Embryonic facial prominence (tissue), 1 donor: Measurements from ENCODE around the gene KIF15.

Source experiments
- DNase-seq: peaks from one replicate; pipeline ENCODE4 v3.0.0-alpha.2; 2016; ENCODE audit errors: extremely low spot score

The KIF15 gene

DNA sequence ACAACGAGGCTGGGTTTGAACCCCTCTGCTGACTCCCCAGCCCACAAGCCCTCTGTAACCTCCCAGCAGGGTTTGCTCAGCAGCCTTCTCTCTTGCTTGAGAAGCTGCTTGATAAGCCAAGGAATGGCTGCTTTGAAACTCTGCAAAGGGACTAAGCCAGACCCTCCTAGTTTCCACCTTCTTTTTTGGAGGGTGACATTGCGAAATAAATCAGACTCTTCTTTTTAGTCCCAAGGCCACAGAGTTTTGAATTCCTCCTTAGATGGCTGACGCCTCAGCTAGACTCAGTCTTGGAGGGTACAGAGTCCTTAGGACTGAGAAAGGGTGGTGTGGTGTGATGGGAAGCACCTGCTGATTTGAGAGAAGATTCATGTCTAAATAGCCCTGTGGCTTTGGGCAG lies 114.0 kb downstream of the KIF15 start:
- no peak for DNase-seq

DNA sequence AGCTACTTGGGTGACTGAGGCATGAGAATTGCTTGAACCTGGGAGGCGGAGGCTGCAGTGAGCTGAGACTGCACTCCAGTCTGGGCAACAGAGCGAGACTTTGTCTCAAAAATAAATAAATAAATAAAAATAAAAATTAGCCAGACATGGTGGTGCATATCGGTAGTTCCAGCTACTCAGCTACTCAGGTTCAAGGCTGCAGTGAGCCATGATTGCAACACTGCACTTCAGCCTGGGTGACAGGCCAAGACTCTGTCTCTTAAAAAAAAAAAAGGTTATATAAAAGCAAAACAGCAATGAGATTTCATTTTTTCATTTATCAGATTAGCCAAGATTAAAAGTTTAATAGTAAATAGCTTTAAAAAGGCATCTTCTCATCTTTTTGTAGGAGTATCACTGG lies 115.7 kb downstream of the KIF15 start:
- no peak for DNase-seq

DNA sequence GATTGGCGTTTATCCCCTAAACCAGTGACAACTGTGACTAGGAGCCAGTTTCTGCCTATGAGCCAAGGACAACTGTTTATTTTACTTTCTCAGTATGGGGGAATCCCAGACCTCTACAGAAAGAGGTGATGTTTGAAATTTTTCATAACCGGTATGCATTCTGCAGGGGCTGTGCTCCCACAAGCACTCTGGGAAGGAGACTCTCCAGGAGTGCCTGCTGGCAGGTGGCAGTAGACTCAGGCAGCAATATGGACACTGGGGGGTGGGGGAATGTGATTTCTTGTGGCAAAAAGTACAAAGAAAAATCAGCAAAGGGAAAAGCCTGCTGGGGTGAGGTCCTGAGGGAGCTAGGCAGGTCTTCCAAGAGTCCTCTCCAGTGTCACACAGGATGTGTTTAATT lies 118.7 kb downstream of the KIF15 start:
- DNase-seq: no peak

DNA sequence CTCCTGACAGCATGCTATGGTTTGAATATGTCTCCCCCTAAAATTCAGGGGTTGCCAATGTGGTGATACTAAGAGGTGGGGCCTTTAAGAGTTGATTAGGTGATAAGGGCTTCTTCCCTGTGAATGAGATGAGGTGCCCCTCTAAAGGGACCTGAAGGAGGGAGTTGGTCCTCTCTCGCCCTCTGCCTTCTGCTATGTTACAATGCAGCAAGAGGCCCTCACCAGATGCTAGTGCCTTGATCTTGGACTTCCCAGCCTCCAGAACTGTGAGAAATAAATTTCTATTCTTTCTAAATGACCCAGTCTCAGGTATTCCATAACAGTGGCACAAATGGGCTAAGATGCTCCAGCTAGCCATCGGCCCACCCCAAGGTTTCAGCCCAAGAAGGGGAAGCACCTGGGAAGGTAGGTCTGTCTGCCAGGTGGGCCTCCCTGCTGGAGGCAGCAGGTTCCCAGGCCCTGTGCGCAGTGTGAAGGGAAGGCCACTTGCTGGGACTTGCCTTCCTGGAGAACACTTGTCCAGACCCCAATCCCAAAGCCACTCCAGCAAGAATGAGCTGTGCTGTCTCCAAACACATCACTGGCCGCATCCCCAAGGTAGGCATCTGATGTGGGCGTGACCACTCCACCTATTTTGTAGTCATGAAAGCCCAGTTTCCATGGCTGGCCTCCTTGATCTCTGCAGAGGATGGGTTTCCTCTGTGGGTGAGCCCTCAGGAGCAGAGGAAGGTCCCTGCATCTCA lies 121.8 kb downstream of the KIF15 start:
- no peak for DNase-seq

DNA sequence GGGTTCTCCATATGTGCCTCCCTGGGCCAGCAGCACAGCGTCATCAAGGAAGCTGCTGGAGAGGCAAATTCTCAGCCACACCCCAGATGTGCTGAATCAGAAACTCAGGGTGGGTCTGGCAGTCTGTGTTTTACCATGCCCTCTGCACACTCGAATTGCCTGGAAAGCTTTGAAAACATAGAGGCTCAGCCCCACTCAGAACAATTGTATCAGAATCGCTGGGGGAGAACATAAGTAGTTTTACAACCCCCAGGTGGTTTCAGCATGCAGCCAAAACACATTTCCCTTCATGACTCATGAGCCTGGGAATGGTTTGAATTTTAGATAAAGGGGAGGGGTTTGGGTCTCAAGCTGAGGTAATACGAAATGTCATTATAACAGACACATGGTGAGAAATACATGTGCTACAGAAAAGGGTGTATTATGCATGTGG lies 122.4 kb downstream of the KIF15 start:
- DNase-seq: peak; percentile 49

DNA sequence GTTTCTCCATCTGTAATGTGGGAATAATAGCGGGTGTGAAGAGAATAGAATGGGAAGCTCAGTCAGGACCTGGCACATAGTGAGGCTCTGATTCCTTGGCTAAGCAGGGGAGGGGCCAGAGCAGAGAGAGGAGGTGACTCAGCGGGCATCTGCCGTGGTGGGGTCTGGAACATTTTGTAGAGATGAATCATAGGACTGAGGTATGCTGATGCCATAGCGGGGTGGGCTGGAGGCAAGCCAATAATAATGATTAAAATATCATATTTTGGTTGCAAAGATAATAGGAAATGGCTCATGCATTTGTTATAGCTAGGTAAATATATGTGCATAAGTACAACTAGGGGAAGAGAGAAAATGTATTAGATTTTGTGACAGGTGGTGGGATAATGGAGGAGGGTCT lies 124.0 kb downstream of the KIF15 start:
- DNase-seq: no peak

DNA sequence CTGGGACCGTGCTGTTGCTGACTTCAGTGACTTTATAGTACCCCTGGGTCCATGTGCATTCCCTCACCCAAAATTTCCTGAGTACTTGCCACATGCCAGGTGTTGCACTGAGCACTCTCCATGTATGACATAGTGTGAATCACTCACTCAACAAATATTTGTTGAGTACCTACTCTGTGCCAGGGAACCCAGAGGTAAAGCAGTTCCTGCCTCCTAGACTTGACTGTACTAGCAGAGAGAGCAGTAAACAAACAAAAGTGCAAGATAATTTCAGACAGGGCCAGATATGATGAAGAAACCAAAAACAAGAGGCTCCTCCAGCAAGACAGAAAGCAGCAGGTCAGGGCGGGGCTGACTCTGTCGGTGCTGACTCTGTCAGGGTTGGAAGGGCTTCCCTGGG lies 125.0 kb downstream of the KIF15 start:
- DNase-seq: no peak

DNA sequence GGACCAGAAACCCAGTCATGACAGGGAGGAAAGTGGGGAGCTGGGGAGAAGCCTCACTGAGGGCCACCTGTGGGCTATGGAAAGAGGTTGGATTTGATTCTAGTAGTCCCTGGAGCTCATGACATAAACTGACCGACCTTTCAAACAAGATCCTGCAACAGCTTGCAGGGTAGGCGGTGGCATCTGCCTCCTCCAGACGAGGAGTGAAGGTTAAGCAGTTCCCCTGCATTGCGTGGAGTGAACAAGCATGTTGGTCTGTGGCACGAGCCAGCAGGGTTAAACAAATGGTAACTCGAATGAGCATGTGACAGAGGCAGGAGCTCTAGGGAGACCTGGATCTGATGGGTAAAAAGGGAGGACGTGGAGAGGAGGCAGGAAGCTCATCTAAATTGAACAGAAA lies 125.5 kb downstream of the KIF15 start:
- no peak for DNase-seq

DNA sequence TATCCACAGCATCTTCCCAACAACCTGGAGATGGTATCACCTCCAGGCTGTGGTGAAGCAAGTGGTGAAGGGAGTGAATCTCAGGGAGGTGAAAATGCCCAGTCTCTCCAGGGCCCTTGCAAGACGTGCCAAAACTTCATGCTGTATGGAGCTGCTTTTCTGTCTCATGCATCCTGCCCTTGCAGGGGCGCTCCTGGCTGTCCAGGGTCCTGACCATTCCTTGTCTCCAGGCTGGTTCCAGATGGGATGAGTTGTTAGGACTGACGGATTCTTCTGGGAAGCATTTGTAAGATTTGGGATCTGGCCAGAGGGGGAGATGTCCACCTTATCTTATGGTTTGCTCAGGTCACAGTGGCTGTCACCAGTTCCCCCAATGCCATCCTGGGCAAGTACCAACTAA lies 128.7 kb downstream of the KIF15 start:
- DNase-seq: no peak

DNA sequence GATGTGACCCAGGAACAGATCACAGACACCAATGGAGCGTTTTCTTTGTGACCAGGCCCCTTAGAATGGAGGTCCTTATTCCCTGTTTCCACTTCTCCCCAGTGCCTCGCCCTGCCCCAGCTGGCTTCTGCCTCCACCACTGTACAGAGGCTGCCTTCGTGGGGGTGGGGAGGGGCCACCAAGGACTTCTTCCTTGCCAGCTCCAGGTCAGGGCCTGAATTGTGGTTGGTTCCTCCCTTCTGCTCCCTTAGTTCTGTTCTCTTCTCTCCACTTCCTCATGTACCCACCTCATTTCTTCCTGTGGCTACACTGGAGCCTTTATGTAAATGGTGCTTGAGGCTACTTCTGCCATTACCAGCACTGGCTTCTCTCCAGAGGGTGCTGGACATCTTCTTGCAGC lies 129.3 kb downstream of the KIF15 start:
- DNase-seq: no peak

DNA sequence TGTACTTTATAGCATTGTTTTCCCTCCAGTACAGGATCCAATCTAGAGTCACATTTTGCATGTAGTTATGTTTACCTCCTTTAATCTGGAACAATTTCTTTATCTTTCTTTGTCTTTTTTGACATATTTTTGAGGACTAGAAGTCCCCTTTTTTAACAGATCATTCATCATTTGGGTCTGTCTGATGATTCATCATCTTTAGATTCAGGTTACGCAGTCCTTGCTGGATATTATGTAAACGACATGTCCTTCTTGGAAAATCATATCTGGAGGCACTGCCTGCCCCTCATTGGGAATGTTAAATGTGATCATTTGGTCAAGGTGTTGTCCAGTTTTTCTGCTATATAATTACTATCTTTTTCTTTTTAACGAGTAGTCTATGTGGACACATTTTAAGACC lies 131.1 kb downstream of the KIF15 start:
- DNase-seq: no peak

DNA sequence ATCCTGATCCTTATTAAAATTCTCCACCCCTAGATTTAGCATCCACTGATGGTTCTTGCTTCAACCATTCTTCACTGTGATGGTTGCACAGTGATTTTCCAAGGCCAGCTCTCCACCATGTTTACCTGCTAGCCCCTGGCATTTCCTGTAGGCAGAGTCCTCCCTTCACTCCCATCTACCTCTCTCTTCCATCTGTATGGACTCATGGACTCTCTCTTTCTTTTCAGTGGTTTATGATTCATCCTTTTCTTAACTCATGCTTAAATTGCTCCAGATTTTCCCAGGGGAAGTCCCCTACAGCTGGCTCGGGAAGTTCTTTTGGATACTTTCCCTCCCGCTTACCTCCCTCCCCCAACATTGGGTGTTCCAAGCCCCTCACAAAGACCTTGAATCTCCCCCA lies 131.5 kb downstream of the KIF15 start:
- no peak for DNase-seq

DNA sequence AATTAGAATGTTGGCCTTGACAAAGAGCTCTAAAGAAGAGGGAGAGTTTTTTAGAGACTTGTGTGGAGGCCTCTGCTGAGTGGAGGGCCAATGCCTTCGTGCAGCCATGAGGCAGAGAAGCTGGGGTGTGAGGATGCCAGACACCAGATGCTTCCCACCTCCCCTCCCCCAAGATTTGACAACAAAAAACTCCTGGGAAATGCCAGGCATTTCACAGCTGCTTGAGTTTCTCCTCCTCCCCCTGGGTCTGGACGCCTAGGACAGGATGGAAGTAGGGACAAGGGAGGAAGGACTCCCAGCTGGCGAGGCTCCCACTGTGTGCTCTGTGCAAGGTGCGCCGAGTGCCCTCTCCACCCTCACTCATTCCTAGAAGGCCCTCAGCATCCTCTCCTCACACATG lies 132.9 kb downstream of the KIF15 start:
- DNase-seq: no peak

DNA sequence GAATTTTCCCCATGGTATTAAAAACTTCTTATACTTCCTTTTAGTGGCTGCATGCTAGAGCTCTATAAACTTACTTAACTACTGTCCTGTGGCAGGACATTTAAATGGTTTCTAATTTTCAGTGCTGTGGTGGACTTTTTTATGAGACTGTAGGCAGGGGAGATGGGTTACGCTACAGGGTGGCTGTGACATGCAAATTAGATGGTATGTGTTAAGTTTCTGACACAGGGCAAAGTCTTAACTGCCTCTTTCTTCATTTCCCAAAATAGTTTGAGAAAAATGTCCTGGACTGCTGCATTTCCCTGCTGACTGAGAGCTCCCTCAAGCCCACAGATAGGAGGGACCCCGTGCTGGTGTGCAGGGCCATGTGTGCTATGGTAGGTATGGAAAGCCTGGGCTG lies 134.8 kb downstream of the KIF15 start:
- DNase-seq: no peak

DNA sequence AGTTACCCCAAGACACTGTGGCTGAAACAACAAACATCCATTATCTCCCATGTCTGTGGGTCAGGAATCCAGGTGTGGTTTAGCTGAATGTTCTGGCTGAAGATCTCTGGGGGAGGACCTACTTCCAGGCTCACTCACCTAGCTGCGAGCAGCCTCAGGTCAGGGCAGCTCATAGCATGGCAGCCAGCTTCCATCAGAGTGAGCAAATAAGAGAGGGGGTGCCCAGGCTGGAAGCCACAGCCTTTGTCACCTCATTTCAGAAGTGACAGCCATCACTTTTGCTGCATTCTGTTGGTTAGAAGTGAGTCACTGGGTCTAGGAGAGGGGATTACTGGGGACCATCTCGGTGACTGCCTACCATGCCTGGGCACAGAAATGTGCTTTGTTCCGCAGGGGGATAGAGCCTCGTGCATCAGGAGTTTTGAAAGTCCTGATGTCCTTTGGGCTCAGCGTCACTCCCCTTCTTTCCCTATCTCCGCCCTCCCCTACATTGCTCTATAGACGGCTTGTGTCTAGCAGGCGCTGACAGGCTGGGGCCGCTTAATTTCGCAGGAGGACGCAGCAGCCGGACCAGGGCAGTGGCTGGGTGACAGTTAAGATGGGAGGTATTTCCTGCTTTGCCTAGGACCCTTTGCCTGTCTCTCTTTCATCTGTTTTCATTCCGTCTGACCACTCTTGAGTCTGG lies 138.2 kb downstream of the KIF15 start:
- DNase-seq: no peak

DNA sequence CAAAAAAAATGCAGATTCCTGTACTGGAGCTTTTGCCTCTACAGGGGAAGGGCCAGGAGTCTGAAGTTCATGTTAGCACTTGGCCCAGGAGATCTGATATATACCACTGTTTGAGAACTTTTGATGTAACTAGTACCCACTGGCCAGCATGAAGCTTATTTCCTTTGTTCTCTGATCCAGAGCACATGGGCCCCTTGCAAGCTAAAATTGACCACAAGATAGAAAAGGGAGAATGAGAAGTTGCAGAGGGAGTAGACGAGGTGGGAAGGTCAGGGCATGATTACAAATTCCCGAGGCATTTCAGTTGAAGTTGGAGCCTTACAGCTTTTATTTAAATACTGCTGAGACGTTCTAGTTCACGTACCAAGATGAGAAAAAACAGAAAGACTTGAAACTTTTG lies 141.0 kb downstream of the KIF15 start:
- no peak for DNase-seq
